HG03432 (cell line): Measurements from ENCODE around the gene LMAN1.

Experiments
- ATAC-seq: cut with Tn5 transposase; IDR thresholded peaks from one replicate; pipeline ENCODE4 v1.9.1; 2021; ENCODE audit warnings: mild to moderate bottlenecking, moderate library complexity; ENCODE audit not compliant: unreplicated experiment

LMAN1 gene

GRCh38 chr18:59358712-59359575 is at the start of gene LMAN1:
TSS of gene LMAN1 (minus strand) at chr18:59359265. CDS start at chr18:59359244, 21 bp downstream.
- ATAC-seq: peak; percentile 99

GRCh38 chr18:59402432-59403090 is 43.5 kb upstream of the LMAN1 start:
- ATAC-seq: peak; percentile 99

- no peak for ATAC-seq
Observed at GRCh38 chr18:59400407-59400806, 41.3 kb upstream of the LMAN1 start.

- ATAC-seq: no peak
Observed at GRCh38 chr18:59395226-59396175, 36.4 kb upstream of the LMAN1 start.

- ATAC-seq: no peak
Observed at GRCh38 chr18:59393381-59393780, 34.3 kb upstream of the LMAN1 start.

- no peak for ATAC-seq
Observed at GRCh38 chr18:59388817-59389216, 29.8 kb upstream of the LMAN1 start.

GRCh38 chr18:59387687-59388565 is 28.9 kb upstream of the LMAN1 start:
- no peak for ATAC-seq

- ATAC-seq: no peak
Observed at GRCh38 chr18:59386909-59387686, 28.0 kb upstream of the LMAN1 start.

GRCh38 chr18:59385191-59385590 is 26.1 kb upstream of the LMAN1 start:
- ATAC-seq: no peak

GRCh38 chr18:59383851-59384250 is 24.8 kb upstream of the LMAN1 start:
- ATAC-seq: no peak

GRCh38 chr18:59382383-59382782 is 23.3 kb upstream of the LMAN1 start:
- no peak for ATAC-seq

GRCh38 chr18:59381949-59382348 is 22.9 kb upstream of the LMAN1 start:
- no peak for ATAC-seq

- ATAC-seq: no peak
Observed at GRCh38 chr18:59380706-59381105, 21.6 kb upstream of the LMAN1 start.

- ATAC-seq: no peak
Observed at GRCh38 chr18:59379772-59380522, 20.9 kb upstream of the LMAN1 start.

- ATAC-seq: no peak
Observed at GRCh38 chr18:59377613-59378337, 18.7 kb upstream of the LMAN1 start.

GRCh38 chr18:59376351-59376935 is 17.4 kb upstream of the LMAN1 start:
- no peak for ATAC-seq

GRCh38 chr18:59374128-59374527 is 15.1 kb upstream of the LMAN1 start:
- ATAC-seq: no peak

- no peak for ATAC-seq
Observed at GRCh38 chr18:59372975-59373374, 13.9 kb upstream of the LMAN1 start.
